ENCODE results near the gene SMARCB1.

SMARCB1 gene

GRCh38 chr22:23744001-23744400 lies 42.8 kb upstream of the SMARCB1 start:
- ATAC-seq (ENCODE audit: low read depth) (no peak), DNase-seq (ENCODE audit: low spot score) (no peak)
- H3K27me3 ChIP-seq (ENCODE audit: insufficient read depth, poor library complexity, severe bottlenecking), result no peaks in the 10 kb centered on the region
- no peak overlapping the region for H3K27ac ChIP-seq (ENCODE audit: poor library complexity, severe bottlenecking)
- no peaks in the 10 kb centered on the region for H3K4me1 ChIP-seq (ENCODE audit: insufficient read depth, poor library complexity, severe bottlenecking)
- no peak for TF ChIP-seq CTCF (IDR thresholded peaks at IDR 0.05; ENCODE audit: poor library complexity, severe bottlenecking)
- no peaks in the 10 kb centered on the region for H3K9me3 ChIP-seq (ENCODE audit: severe bottlenecking)
- 0 out of 2 replicates have a peak, but pooled peaks cover 5% of the 10 kb centered on the region for H3K36me3 ChIP-seq (ENCODE audit: low read depth)
- H3K4me3 ChIP-seq (ENCODE audit: severe bottlenecking), result no peak overlapping the region

GRCh38 chr22:23744485-23744884 lies 42.3 kb upstream of the SMARCB1 start:
- DNase-seq (ENCODE audit: low spot score) (no peak), ATAC-seq (ENCODE audit: low read depth) (no peak)
- no peak for TF ChIP-seq CTCF (IDR thresholded peaks at IDR 0.05; ENCODE audit: poor library complexity, severe bottlenecking)
- no peak overlapping the region for H3K4me3 ChIP-seq (ENCODE audit: severe bottlenecking)
- no peaks in the 10 kb centered on the region for H3K9me3 ChIP-seq (ENCODE audit: severe bottlenecking)
- H3K36me3 ChIP-seq (ENCODE audit: low read depth), result 0 out of 2 replicates have a peak, but pooled peaks cover 5% of the 10 kb centered on the region
- no peaks in the 10 kb centered on the region for H3K4me1 ChIP-seq (ENCODE audit: insufficient read depth, poor library complexity, severe bottlenecking)
- no peak overlapping the region for H3K27ac ChIP-seq (ENCODE audit: poor library complexity, severe bottlenecking)
- no peaks in the 10 kb centered on the region for H3K27me3 ChIP-seq (ENCODE audit: insufficient read depth, poor library complexity, severe bottlenecking)

GRCh38 chr22:23745791-23746190 lies 41.0 kb upstream of the SMARCB1 start:
- no peak for ATAC-seq (ENCODE audit: low read depth)
- no peaks in the 10 kb centered on the region for H3K9me3 ChIP-seq (ENCODE audit: severe bottlenecking)
- DNase-seq (ENCODE audit: low spot score), result no peak
- no peak overlapping the region for H3K4me3 ChIP-seq (ENCODE audit: severe bottlenecking)
- TF ChIP-seq CTCF (IDR thresholded peaks at IDR 0.05; ENCODE audit: poor library complexity, severe bottlenecking), result no peak
- H3K27me3 ChIP-seq (ENCODE audit: insufficient read depth, poor library complexity, severe bottlenecking), result no peaks in the 10 kb centered on the region
- H3K27ac ChIP-seq (ENCODE audit: poor library complexity, severe bottlenecking), result no peak overlapping the region
- H3K36me3 ChIP-seq (ENCODE audit: low read depth), result 0 out of 2 replicates have a peak, but pooled peaks cover 5% of the 10 kb centered on the region
- peaks cover 5% of the 10 kb centered on the region for H3K4me1 ChIP-seq (ENCODE audit: insufficient read depth, poor library complexity, severe bottlenecking)

GRCh38 chr22:23749841-23750301 lies 36.9 kb upstream of the SMARCB1 start:
- peak overlapping the region; percentile 64 for H3K27ac ChIP-seq (ENCODE audit: poor library complexity, severe bottlenecking)
- H3K36me3 ChIP-seq (ENCODE audit: low read depth), result no peaks in the 10 kb centered on the region
- TF ChIP-seq CTCF (IDR thresholded peaks at IDR 0.05; ENCODE audit: poor library complexity, severe bottlenecking), result no peak
- no peaks in the 10 kb centered on the region for H3K9me3 ChIP-seq (ENCODE audit: severe bottlenecking)
- ATAC-seq (ENCODE audit: low read depth) (no peak), DNase-seq (ENCODE audit: low spot score) (no peak)
- peak overlapping the region; percentile 64 for H3K4me3 ChIP-seq (ENCODE audit: severe bottlenecking)
- peaks cover 7% of the 10 kb centered on the region for H3K4me1 ChIP-seq (ENCODE audit: insufficient read depth, poor library complexity, severe bottlenecking)
- H3K27me3 ChIP-seq (ENCODE audit: insufficient read depth, poor library complexity, severe bottlenecking), result no peaks in the 10 kb centered on the region

- Histone ChIP-seq H3K27ac (ENCODE audit: poor library complexity, severe bottlenecking) (peak overlapping the region; percentile 64), H3K4me1 (ENCODE audit: insufficient read depth, poor library complexity, severe bottlenecking) (peaks cover 7% of the 10 kb centered on the region), H3K27me3 (ENCODE audit: insufficient read depth, poor library complexity, severe bottlenecking) (no peaks in the 10 kb centered on the region), H3K4me3 (ENCODE audit: severe bottlenecking) (peak overlapping the region; percentile 64), H3K36me3 (ENCODE audit: low read depth) (no peaks in the 10 kb centered on the region), H3K9me3 (ENCODE audit: severe bottlenecking) (no peaks in the 10 kb centered on the region)
- ATAC-seq (ENCODE audit: low read depth) (peak; percentile 17), DNase-seq (ENCODE audit: low spot score) (no peak)
- no peak for TF ChIP-seq CTCF (IDR thresholded peaks at IDR 0.05; ENCODE audit: poor library complexity, severe bottlenecking)
Observed at GRCh38 chr22:23750367-23750713, 36.4 kb upstream of the SMARCB1 start.

All from RWPE2 (cell line).